Measurements from ENCODE around the gene CHADL. TPM values are rescaled to one million over a fixed set of nuclear protein-coding genes. Genes with fewer than 3 reads are reported as not detected.

The CHADL gene
- polyA plus RNA-seq, 1 of the 3 experiments (the other 2 are of a cell fraction): 0.03 TPM

DNA sequence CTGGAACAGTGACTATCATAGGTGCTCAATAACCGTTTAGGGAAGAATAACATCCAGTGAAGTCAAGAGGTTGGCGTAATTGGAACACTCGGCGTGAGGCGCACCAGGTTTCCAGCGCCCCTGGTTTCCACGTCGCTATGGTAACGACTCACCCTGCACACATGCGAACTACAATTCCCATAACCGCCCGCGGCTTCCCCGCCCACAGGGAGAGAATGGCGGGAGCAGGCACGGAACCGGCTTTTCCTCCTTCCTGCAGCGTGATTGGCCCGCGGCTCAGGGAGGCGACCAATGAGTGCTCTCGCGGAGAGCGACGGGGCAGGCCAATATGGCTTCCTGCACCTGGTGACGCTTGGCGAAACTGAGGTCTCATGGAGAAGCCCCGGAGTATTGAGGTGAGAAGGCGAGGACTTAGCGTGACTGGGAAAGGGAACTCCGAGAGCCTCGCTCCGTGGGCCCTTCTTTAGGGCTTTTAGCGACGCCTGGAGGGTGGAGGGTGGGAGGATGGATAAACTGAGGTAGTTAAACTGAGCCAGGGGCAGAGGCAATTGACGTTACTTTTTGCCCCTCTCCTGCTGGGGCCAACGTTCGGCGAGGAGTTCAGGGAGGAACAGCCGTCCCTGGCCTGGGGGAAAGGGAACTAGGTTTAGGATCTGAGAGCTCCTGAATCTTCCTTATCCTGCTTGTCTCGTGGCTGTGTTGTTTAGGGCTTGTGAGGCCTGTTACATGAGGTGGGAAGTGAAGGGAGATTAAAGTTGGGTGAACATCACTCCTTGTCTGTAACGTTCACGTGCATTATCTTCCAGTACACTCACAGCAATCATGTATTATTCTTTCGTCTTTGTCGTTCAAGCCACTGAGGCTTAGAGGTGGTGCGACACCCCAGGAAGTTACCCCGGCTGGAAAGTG, 35.5 kb downstream of the CHADL start, which contains the start of gene L3MBTL2 (continued):
- peak; percentile 45 for TF ChIP-seq MXI1 (IDR thresholded peaks at IDR 0.05; ENCODE audit: low read depth, low read length)
- TF ChIP-seq, protein P1, sequence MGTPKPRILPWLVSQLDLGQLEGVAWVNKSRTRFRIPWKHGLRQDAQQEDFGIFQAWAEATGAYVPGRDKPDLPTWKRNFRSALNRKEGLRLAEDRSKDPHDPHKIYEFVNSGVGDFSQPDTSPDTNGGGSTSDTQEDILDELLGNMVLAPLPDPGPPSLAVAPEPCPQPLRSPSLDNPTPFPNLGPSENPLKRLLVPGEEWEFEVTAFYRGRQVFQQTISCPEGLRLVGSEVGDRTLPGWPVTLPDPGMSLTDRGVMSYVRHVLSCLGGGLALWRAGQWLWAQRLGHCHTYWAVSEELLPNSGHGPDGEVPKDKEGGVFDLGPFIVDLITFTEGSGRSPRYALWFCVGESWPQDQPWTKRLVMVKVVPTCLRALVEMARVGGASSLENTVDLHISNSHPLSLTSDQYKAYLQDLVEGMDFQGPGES (IDR thresholded peaks at IDR 0.05; ENCODE audit: low read depth, low read length): no peak
- no peak for TF ChIP-seq EZH2phosphoT487 (IDR thresholded peaks at IDR 0.05; ENCODE audit: borderline replicate concordance, low read depth)
- TF ChIP-seq TCF12 (IDR thresholded peaks at IDR 0.05): no peak
- TF ChIP-seq EP300 (IDR thresholded peaks at IDR 0.05; ENCODE audit: borderline replicate concordance in 1 of 2, low read depth in 1 of 2, low read length in 1 of 2): no peak
- peak; percentile 90 for TF ChIP-seq YY1 (IDR thresholded peaks at IDR 0.05; ENCODE audit: low read depth)
- no peak for TF ChIP-seq CHD2 (IDR thresholded peaks at IDR 0.05; ENCODE audit: low read length, partially characterized antibody)
- TF ChIP-seq, protein P2, sequence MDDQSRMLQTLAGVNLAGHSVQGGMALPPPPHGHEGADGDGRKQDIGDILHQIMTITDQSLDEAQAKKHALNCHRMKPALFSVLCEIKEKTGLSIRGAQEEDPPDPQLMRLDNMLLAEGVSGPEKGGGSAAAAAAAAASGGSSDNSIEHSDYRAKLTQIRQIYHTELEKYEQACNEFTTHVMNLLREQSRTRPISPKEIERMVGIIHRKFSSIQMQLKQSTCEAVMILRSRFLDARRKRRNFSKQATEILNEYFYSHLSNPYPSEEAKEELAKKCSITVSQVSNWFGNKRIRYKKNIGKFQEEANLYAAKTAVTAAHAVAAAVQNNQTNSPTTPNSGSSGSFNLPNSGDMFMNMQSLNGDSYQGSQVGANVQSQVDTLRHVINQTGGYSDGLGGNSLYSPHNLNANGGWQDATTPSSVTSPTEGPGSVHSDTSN (IDR thresholded peaks at IDR 0.05): no peak
- no peak for TF ChIP-seq SMC3 (IDR thresholded peaks at IDR 0.05; ENCODE audit: low read depth, low read length)

DNA sequence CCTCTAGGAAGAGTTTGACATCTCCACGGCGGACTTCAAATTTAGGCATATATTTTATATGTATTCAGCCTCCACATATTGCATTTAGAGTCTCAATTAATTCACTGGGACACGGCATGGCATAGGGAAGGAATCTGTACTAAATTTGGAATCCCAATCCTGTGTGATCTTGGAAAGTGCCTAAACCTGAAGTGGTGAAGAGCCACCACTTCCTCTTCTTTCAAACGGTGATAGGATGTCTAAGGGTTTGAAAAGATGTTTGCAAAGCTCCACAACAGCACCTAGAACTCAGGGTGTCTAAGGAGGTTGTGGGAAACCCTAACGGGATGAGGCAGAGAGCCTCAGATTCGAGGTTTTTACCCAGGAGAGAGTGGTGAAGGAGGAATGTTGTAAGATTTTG, 36.7 kb downstream of the CHADL start:
- H3K9ac ChIP-seq: no peak overlapping the region
- H4K20me1 ChIP-seq (ENCODE audit: insufficient read depth): no peaks in the 10 kb centered on the region
- no peak overlapping the region for H3K27ac ChIP-seq (ENCODE audit: low read depth in 2 of 2, low read length in 1 of 2)
- H3F3A ChIP-seq (replicated peaks; ENCODE audit: insufficient read depth): no peaks in the 10 kb centered on the region
- H2AFZ ChIP-seq (ENCODE audit: low read depth): no peak overlapping the region
- POLR2A ChIA-PET: no interaction called here
- no peaks in the 10 kb centered on the region for H3K9me3 ChIP-seq
- H3K4me1 ChIP-seq (ENCODE audit: control insufficient read depth in 1 of 2, insufficient read depth in 2 of 2, low read depth in 1 of 2, low read length in 1 of 2): peaks cover 0 to 4% of the 10 kb centered on the region in 2 experiments; a peak in 1 of 4 replicates
- no peak overlapping the region for H3K4me2 ChIP-seq
- no peaks in the 10 kb centered on the region for H3K9me2 ChIP-seq
- H3K36me3 ChIP-seq (replicated peaks in 1 of 2; ENCODE audit: control insufficient read depth in 1 of 2, insufficient read depth in 2 of 2, low read length in 1 of 2): no peaks in the 10 kb centered on the region
- DNase-seq: no peak
- WGBS (ENCODE audit: low lambda C conversion rate): 58% methylated on average over 6 of the region's 6 CpGs
- H3K4me3 ChIP-seq (ENCODE audit: low read depth in 2 of 2, low read length in 1 of 2): no peak overlapping the region
- H3K79me2 ChIP-seq (ENCODE audit: insufficient read depth): peaks cover 18% of the 10 kb centered on the region
- CTCF ChIA-PET: no interaction called here
- no peak for TF ChIP-seq SMC3 (IDR thresholded peaks at IDR 0.05; ENCODE audit: low read depth, low read length)
- no peak for TF ChIP-seq EZH2phosphoT487 (IDR thresholded peaks at IDR 0.05; ENCODE audit: borderline replicate concordance, low read depth)
- no peak for TF ChIP-seq RAD21 (IDR thresholded peaks at IDR 0.05; ENCODE audit: low read length)
- TF ChIP-seq GABPA (IDR thresholded peaks at IDR 0.05; ENCODE audit: low read depth): no peak
- TF ChIP-seq ELF1 (IDR thresholded peaks at IDR 0.05): no peak
- no peak for TF ChIP-seq RFX5 (IDR thresholded peaks at IDR 0.05; ENCODE audit: low read length)
- TF ChIP-seq, protein P2 (IDR thresholded peaks at IDR 0.05): no peak
- no peak for TF ChIP-seq POLR2AphosphoS5 (IDR thresholded peaks at IDR 0.05; ENCODE audit: low read depth, low read length)
- no peak for TF ChIP-seq NRF1 (IDR thresholded peaks at IDR 0.05; ENCODE audit: low read depth, low read length)
- TF ChIP-seq, protein P3, sequence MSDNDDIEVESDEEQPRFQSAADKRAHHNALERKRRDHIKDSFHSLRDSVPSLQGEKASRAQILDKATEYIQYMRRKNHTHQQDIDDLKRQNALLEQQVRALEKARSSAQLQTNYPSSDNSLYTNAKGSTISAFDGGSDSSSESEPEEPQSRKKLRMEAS (IDR thresholded peaks at IDR 0.05; ENCODE audit: low read depth): no peak
- TF ChIP-seq, protein P4, sequence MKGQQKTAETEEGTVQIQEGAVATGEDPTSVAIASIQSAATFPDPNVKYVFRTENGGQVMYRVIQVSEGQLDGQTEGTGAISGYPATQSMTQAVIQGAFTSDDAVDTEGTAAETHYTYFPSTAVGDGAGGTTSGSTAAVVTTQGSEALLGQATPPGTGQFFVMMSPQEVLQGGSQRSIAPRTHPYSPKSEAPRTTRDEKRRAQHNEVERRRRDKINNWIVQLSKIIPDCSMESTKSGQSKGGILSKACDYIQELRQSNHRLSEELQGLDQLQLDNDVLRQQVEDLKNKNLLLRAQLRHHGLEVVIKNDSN (IDR thresholded peaks at IDR 0.05; ENCODE audit: borderline replicate concordance, low read depth): no peak
- no peak for TF ChIP-seq MEF2A (IDR thresholded peaks at IDR 0.05; ENCODE audit: borderline replicate concordance, low read depth)
- no peak for TF ChIP-seq SIN3A (IDR thresholded peaks at IDR 0.05; ENCODE audit: borderline replicate concordance, low read depth, low read length)
- no peak for TF ChIP-seq JUND (IDR thresholded peaks at IDR 0.05)
- no peaks in the 10 kb centered on the region for H3K27me3 ChIP-seq (ENCODE audit: insufficient read depth)

Measured in SK-N-SH (cell line).